ENCODE results near the gene SLC36A4.

SLC36A4 gene

DNA sequence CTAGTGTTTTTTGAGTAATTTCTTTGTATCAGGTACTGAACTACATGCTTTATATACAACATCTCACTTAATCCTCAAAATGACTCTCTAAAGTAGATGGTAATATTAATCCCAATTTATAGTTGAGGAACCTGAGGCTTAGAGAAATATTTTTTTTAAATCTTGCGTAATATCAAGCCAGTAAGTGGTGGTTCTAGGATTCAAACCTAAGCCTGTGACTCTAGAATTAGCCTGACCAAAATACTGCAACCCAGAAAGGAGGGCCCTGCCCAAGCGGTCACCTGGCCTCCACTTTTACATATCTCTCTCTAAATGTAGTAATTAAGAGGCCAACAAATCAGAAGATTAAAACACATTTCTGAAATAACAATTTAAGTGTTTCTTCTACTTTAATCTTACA is 28.6 kb downstream of the SLC36A4 start:
- H3K36me3 Mint-ChIP-seq (ENCODE audit: low read depth) = peaks cover 5% of the 10 kb centered on the region
- peaks cover 8% of the 10 kb centered on the region for H3K4me1 Mint-ChIP-seq (ENCODE audit: low read depth)
- H3K9me3 Mint-ChIP-seq = no peaks in the 10 kb centered on the region
- H3K27me3 Mint-ChIP-seq (ENCODE audit: low read depth) = no peaks in the 10 kb centered on the region
- no peak overlapping the region for H3K27ac Mint-ChIP-seq
- H3K4me3 Mint-ChIP-seq = no peak overlapping the region

DNA sequence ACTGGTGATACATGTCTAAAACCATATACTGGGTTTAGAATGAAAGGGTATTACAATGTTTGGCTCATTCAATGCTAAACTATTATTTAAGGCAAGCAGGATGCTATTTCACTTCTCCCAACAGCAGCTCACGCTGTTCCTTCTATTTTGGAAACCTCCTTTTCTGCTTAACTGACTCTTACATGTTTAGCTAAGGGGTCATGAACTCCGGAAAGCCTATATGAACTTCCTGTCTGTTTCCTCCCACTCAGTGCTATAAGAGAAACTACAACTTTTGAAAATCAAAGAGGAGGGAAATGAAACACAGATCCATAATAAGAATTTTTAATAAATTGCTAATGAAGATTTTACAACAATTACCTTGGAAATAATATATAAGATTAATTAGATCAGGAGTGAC is 30.9 kb downstream of the SLC36A4 start:
- Mint-ChIP-seq H3K36me3 (ENCODE audit: low read depth) (peaks cover 13% of the 10 kb centered on the region), H3K27ac (no peak overlapping the region), H3K9me3 (no peaks in the 10 kb centered on the region), H3K4me1 (ENCODE audit: low read depth) (peaks cover 8% of the 10 kb centered on the region), H3K4me3 (no peak overlapping the region), H3K27me3 (ENCODE audit: low read depth) (no peaks in the 10 kb centered on the region)

DNA sequence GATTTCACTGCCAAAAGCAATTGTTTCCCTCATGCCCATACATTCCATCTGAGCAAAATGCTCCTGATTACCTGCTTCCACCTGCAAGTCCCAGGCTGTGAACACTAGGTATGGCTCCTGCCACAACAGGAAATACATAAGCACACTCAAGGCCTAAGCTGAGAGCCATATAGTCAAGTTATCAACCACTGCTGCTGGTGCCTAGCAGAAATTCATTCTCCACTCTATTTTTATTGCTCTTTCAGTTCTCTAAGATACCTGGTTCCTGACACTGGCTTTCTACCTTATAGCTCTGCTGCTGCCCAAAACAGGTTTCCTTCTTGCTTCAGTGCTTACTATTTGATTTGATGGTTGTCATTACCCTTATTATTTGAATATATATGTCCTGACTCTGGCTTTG is 31.6 kb downstream of the SLC36A4 start:
- no peak overlapping the region for H3K27ac Mint-ChIP-seq
- H3K36me3 Mint-ChIP-seq (ENCODE audit: low read depth) = peaks cover 13% of the 10 kb centered on the region
- H3K27me3 Mint-ChIP-seq (ENCODE audit: low read depth) = no peaks in the 10 kb centered on the region
- H3K9me3 Mint-ChIP-seq = no peaks in the 10 kb centered on the region
- peaks cover 8% of the 10 kb centered on the region for H3K4me1 Mint-ChIP-seq (ENCODE audit: low read depth)
- no peak overlapping the region for H3K4me3 Mint-ChIP-seq

GRCh38 chr11:93160808-93161207 is 37.0 kb downstream of the SLC36A4 start:
- H3K27me3 Mint-ChIP-seq (ENCODE audit: low read depth) = no peaks in the 10 kb centered on the region
- H3K4me3 Mint-ChIP-seq = no peak overlapping the region
- peaks cover 4% of the 10 kb centered on the region for H3K9me3 Mint-ChIP-seq
- no peaks in the 10 kb centered on the region for H3K4me1 Mint-ChIP-seq (ENCODE audit: low read depth)
- H3K36me3 Mint-ChIP-seq (ENCODE audit: low read depth) = peaks cover 29% of the 10 kb centered on the region
- no peak overlapping the region for H3K27ac Mint-ChIP-seq

GRCh38 chr11:93160156-93160555 is 37.6 kb downstream of the SLC36A4 start:
- no peak overlapping the region for H3K4me3 Mint-ChIP-seq
- H3K27me3 Mint-ChIP-seq (ENCODE audit: low read depth) = no peaks in the 10 kb centered on the region
- H3K9me3 Mint-ChIP-seq = peaks cover 7% of the 10 kb centered on the region
- H3K27ac Mint-ChIP-seq = no peak overlapping the region
- no peaks in the 10 kb centered on the region for H3K4me1 Mint-ChIP-seq (ENCODE audit: low read depth)
- peaks cover 33% of the 10 kb centered on the region for H3K36me3 Mint-ChIP-seq (ENCODE audit: low read depth)

GRCh38 chr11:93159721-93160120 is 38.1 kb downstream of the SLC36A4 start:
- Mint-ChIP-seq H3K4me1 (ENCODE audit: low read depth) (no peaks in the 10 kb centered on the region), H3K4me3 (no peak overlapping the region), H3K27ac (no peak overlapping the region), H3K27me3 (ENCODE audit: low read depth) (no peaks in the 10 kb centered on the region), H3K36me3 (ENCODE audit: low read depth) (peaks cover 33% of the 10 kb centered on the region), H3K9me3 (peaks cover 7% of the 10 kb centered on the region)

DNA sequence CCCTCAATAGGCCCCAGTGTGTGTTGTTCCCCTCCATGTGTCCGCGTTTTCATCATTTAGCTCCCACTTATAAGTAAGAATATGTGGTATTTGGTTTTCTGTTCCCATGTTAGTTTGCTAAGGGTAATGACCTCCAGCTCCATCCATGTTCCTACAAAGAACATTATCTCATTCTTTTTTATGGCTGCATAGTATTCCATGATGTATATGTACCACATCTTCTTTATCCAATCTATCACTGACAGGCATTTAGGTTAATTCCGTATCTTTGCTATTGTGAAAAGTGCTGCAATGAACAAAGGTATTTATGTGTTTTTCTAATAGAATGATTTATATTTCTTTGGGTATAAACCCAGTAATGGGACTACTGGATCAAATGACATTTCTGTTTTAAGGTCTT is 42.1 kb downstream of the SLC36A4 start:
- Mint-ChIP-seq H3K9me3 (peaks cover 7% of the 10 kb centered on the region), H3K27me3 (ENCODE audit: low read depth) (no peaks in the 10 kb centered on the region), H3K4me3 (no peak overlapping the region), H3K27ac (no peak overlapping the region), H3K4me1 (ENCODE audit: low read depth) (no peaks in the 10 kb centered on the region), H3K36me3 (ENCODE audit: low read depth) (peaks cover 20% of the 10 kb centered on the region)

- Mint-ChIP-seq H3K4me1 (ENCODE audit: low read depth) (peaks cover 7% of the 10 kb centered on the region), H3K4me3 (no peak overlapping the region), H3K27ac (no peak overlapping the region), H3K9me3 (no peaks in the 10 kb centered on the region), H3K27me3 (ENCODE audit: low read depth) (no peaks in the 10 kb centered on the region), H3K36me3 (ENCODE audit: low read depth) (no peaks in the 10 kb centered on the region)
Measured at GRCh38 chr11:93145390-93145915, 52.3 kb downstream of the SLC36A4 start.

DNA sequence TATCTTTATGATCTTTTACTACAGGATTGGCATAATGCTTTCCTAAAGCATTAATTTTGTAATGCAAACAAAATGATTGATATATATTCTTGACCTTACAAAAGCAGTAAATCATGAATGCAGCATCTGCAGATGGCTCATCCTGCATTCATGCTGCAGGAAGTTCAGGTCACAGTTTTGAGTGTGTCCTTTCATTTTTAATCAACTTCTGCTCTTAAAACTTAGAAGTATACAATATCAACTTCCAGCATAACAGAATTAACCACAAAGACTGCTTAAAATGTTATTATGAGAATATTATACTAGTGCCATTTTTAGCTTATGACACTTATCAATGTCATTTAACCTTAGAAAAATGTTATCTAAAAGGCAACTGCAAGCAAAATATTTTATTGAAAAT is 54.0 kb downstream of the SLC36A4 start:
- H3K4me1 Mint-ChIP-seq (ENCODE audit: low read depth) = peaks cover 7% of the 10 kb centered on the region
- H3K36me3 Mint-ChIP-seq (ENCODE audit: low read depth) = no peaks in the 10 kb centered on the region
- H3K9me3 Mint-ChIP-seq = no peaks in the 10 kb centered on the region
- no peak overlapping the region for H3K27ac Mint-ChIP-seq
- H3K27me3 Mint-ChIP-seq (ENCODE audit: low read depth) = no peaks in the 10 kb centered on the region
- H3K4me3 Mint-ChIP-seq = no peak overlapping the region

DNA sequence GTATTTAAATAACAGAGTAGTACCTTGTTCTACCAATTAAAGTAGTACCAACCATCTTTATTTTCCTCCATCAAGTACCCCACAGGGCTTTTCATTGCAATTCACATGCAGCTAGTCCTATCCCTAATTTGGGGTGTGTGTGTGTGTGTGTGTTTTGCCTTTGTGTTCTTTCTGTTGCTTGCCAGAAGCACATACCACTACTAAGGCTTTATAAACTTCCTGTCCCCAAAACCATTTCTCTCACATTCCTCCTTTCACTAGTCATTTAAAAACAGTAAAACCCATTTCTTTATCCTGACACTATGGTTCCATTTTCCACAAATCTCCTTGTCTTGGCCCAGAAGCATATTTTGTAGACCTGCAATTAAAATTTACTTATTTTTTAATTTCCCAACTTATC is 54.6 kb downstream of the SLC36A4 start:
- H3K36me3 Mint-ChIP-seq (ENCODE audit: low read depth) = no peaks in the 10 kb centered on the region
- H3K9me3 Mint-ChIP-seq = no peaks in the 10 kb centered on the region
- no peaks in the 10 kb centered on the region for H3K27me3 Mint-ChIP-seq (ENCODE audit: low read depth)
- H3K4me3 Mint-ChIP-seq = no peak overlapping the region
- peaks cover 7% of the 10 kb centered on the region for H3K4me1 Mint-ChIP-seq (ENCODE audit: low read depth)
- no peak overlapping the region for H3K27ac Mint-ChIP-seq

- H3K4me3 Mint-ChIP-seq = no peak overlapping the region
- H3K36me3 Mint-ChIP-seq (ENCODE audit: low read depth) = peaks cover 3% of the 10 kb centered on the region
- no peak overlapping the region for H3K27ac Mint-ChIP-seq
- no peaks in the 10 kb centered on the region for H3K9me3 Mint-ChIP-seq
- H3K4me1 Mint-ChIP-seq (ENCODE audit: low read depth) = no peaks in the 10 kb centered on the region
- no peaks in the 10 kb centered on the region for H3K27me3 Mint-ChIP-seq (ENCODE audit: low read depth)
Measured at GRCh38 chr11:93133488-93134109, 64.2 kb downstream of the SLC36A4 start.

GRCh38 chr11:93132836-93133235 is 65.0 kb downstream of the SLC36A4 start:
- no peak overlapping the region for H3K27ac Mint-ChIP-seq
- peaks cover under 1% of the 10 kb centered on the region for H3K27me3 Mint-ChIP-seq (ENCODE audit: low read depth)
- no peaks in the 10 kb centered on the region for H3K9me3 Mint-ChIP-seq
- peaks cover 3% of the 10 kb centered on the region for H3K36me3 Mint-ChIP-seq (ENCODE audit: low read depth)
- no peak overlapping the region for H3K4me3 Mint-ChIP-seq
- H3K4me1 Mint-ChIP-seq (ENCODE audit: low read depth) = no peaks in the 10 kb centered on the region

DNA sequence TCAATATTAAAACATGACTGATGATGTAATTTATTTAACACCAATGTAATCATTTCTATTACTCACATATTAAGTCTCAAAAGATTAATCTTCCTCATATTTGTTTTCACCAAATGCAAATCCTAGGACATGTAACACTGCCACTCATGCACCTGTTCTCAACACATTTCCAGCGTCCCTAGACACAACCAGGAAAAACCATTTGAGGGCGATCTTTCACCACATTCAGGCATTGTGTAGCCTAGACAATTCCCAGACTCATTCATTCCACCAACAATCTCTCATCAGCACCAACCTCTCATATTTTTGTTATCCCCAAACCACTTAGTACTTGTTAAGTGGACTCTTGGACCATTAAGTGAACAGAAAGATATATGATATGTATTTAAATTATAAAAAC is 66.1 kb downstream of the SLC36A4 start:
- Mint-ChIP-seq H3K27ac (no peak overlapping the region), H3K4me1 (ENCODE audit: low read depth) (no peaks in the 10 kb centered on the region), H3K27me3 (ENCODE audit: low read depth) (peaks cover 5% of the 10 kb centered on the region), H3K9me3 (no peaks in the 10 kb centered on the region), H3K4me3 (no peak overlapping the region), H3K36me3 (ENCODE audit: low read depth) (peaks cover 3% of the 10 kb centered on the region)

DNA sequence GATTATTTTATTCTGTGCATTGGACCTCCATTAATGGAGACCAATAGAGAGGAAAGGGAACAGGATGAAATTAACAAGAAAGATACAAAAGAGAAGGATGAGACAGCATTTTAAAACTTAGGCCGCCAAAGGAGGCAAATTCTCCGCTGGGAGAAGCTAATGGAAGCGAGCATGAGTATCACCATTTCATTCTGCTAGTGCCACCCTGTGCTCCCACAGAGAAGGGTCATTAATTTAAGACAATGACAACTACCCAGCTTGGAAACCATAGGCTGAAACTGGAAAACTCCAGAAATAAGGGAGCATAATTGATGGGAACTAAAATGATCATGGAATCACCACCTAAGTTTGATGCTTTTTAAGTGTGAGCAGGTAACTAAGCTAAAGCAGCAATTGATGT is 69.2 kb downstream of the SLC36A4 start:
- Mint-ChIP-seq H3K9me3 (no peaks in the 10 kb centered on the region), H3K4me1 (ENCODE audit: low read depth) (no peaks in the 10 kb centered on the region), H3K27me3 (ENCODE audit: low read depth) (peaks cover 14% of the 10 kb centered on the region), H3K4me3 (no peak overlapping the region), H3K36me3 (ENCODE audit: low read depth) (no peaks in the 10 kb centered on the region), H3K27ac (no peak overlapping the region)

GRCh38 chr11:93123351-93123898 is 74.4 kb downstream of the SLC36A4 start:
- H3K27me3 Mint-ChIP-seq (ENCODE audit: low read depth) = peaks cover 33% of the 10 kb centered on the region
- no peaks in the 10 kb centered on the region for H3K36me3 Mint-ChIP-seq (ENCODE audit: low read depth)
- H3K27ac Mint-ChIP-seq = no peak overlapping the region
- no peak overlapping the region for H3K4me3 Mint-ChIP-seq
- H3K9me3 Mint-ChIP-seq = no peaks in the 10 kb centered on the region
- no peaks in the 10 kb centered on the region for H3K4me1 Mint-ChIP-seq (ENCODE audit: low read depth)

All from T-helper 1 cell treated with Interleukin-12 subunit alpha and Interleukin-12 subunit beta and Interleukin-4 antibody, amounts not matched to agents 30 μg/mL and 1 μg/mL, for 36 hours (primary cell).